GM18909 (cell line): Measurements from ENCODE around the gene MTCH1.

Source experiments
- ATAC-seq: cut with Tn5 transposase; IDR thresholded peaks from one replicate; pipeline ENCODE4 v1.9.1; 2021; ENCODE audit warnings: mild to moderate bottlenecking; ENCODE audit not compliant: unreplicated experiment, poor library complexity

Gene MTCH1

GRCh38 chr6:36985808-36986703 is at the start of gene MTCH1:
Gene MTCH1 (minus strand): TSS chr6:36986196. CDS start chr6:36986173, 23 bp downstream.
- ATAC-seq: peak; percentile 86

GRCh38 chr6:37033819-37034795 is 48.1 kb upstream of the MTCH1 start:
- no peak for ATAC-seq

- ATAC-seq: no peak
Observed at GRCh38 chr6:37033255-37033654, 47.3 kb upstream of the MTCH1 start.

- ATAC-seq: no peak
Observed at GRCh38 chr6:37032239-37032638, 46.2 kb upstream of the MTCH1 start.

GRCh38 chr6:37030599-37030998 is 44.6 kb upstream of the MTCH1 start:
- ATAC-seq: no peak

- no peak for ATAC-seq
Observed at GRCh38 chr6:37029249-37029971, 43.4 kb upstream of the MTCH1 start.

- no peak for ATAC-seq
Observed at GRCh38 chr6:37027811-37028469, 41.9 kb upstream of the MTCH1 start.

GRCh38 chr6:37027036-37027720 is 41.2 kb upstream of the MTCH1 start:
- ATAC-seq: no peak

- ATAC-seq: no peak
Observed at GRCh38 chr6:37025621-37026466, 39.8 kb upstream of the MTCH1 start.

- no peak for ATAC-seq
Observed at GRCh38 chr6:37024656-37025337, 38.8 kb upstream of the MTCH1 start.

- no peak for ATAC-seq
Observed at GRCh38 chr6:37022135-37022863, 36.3 kb upstream of the MTCH1 start.

- no peak for ATAC-seq
Observed at GRCh38 chr6:37021356-37022129, 35.5 kb upstream of the MTCH1 start.

- no peak for ATAC-seq
Observed at GRCh38 chr6:37020812-37021211, 34.8 kb upstream of the MTCH1 start.

- no peak for ATAC-seq
Observed at GRCh38 chr6:37020381-37020780, 34.4 kb upstream of the MTCH1 start.

- ATAC-seq: no peak
Observed at GRCh38 chr6:37019065-37019450, 33.1 kb upstream of the MTCH1 start.
